Omental fat pad (tissue), 4 donors: ENCODE data around the gene RTP3. TPM values are rescaled to one million over a fixed set of nuclear protein-coding genes. Genes with fewer than 3 reads are reported as not detected.
"Not testable (repeated sequence)": the region's sequence is repeated elsewhere in the genome, so short reads cannot be mapped to it uniquely, and the experiment has no call there.

ENCODE experiments used
- ATAC-seq: fragments of 150-250 bp; one replicate; pipeline ENCODE4 v1.9.1; 2016; ENCODE audit warnings: mild to moderate bottlenecking, moderate library complexity; ENCODE audit not compliant: low FRiP score
- DNase-seq: peaks from one replicate; pipeline ENCODE4 v3.0.0-alpha.2; 2019; ENCODE audit warnings: low spot score
- total RNA-seq, 4 donors: library from RNA; depleted of rRNA; stranded (reverse); fragments of >200 nt; gene quantifications; one replicate each; pipeline ENCODE4 v1.1.0, GENCODE V29; 2016
- TF ChIP-seq, protein P1 (sequence below), 3 donors: fragments of 450-650 bp; IDR thresholded peaks; one replicate each; pipeline ENCODE4 v1.5.1; 2016 to 2017; ENCODE audit warnings: antibody characterized with exemption in 3 of 3, mild to moderate bottlenecking in 3 of 3, moderate library complexity in 2 of 3

The RTP3 gene
- total RNA-seq, 4 donors from 2014 or later = not detected

DNA sequence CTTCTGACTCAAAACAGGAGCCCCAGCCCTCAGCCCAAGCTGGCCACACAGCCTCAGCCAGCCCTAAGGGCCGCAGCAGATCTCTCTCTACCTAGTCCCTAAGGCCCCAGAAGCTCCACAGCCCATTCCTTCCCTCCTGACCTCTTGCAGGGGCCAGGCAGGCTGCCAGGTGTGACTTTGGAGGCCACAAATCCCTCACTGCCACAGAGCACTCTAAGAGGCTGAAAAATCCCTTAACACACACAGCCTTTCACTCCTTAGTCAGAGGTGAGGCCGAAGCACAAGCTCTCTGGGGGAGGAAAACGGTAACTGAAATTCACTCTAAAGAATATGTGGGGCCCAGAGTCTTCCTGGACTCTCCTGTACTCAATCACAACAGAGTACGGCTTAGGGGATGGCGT lies 45.0 kb downstream of the RTP3 start:
- DNase-seq (no peak), ATAC-seq (no peak)
- TF ChIP-seq, protein P1, sequence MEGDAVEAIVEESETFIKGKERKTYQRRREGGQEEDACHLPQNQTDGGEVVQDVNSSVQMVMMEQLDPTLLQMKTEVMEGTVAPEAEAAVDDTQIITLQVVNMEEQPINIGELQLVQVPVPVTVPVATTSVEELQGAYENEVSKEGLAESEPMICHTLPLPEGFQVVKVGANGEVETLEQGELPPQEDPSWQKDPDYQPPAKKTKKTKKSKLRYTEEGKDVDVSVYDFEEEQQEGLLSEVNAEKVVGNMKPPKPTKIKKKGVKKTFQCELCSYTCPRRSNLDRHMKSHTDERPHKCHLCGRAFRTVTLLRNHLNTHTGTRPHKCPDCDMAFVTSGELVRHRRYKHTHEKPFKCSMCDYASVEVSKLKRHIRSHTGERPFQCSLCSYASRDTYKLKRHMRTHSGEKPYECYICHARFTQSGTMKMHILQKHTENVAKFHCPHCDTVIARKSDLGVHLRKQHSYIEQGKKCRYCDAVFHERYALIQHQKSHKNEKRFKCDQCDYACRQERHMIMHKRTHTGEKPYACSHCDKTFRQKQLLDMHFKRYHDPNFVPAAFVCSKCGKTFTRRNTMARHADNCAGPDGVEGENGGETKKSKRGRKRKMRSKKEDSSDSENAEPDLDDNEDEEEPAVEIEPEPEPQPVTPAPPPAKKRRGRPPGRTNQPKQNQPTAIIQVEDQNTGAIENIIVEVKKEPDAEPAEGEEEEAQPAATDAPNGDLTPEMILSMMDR (IDR thresholded peaks at IDR 0.05) = no peak

DNA sequence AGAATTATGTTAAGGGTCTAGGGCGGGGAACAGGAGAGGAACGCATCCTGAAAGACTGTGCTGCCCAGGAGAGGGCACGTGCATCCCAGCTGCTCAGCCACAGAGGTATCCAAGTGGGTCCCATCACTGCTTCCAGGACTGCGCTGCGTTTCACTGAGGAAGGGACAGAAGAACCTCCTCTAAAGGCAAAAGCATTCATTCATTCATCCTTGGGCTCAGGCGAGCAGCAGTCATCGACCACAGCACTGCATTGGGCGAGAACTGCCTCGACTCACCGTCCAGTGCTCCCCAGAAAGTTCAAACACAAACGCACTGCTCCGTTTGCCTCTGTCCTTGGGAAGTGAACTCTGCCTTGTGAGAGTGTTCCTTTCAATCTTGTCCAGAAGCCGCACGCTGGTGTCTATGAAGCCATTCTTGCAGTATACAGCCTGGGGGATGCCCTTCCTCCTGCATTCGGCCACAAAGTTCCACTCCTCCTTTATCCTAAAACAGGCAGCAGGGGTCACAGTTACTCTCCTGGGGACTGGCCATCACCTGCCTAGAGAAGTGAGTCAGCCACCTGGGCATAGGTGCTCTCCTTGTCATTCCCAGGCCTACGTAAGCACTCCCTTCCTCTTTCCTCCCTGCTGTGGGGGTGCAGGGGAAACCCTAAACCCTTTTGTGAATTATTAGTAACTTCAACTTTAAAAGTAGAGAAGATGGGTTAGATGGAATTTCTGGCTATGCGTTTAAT lies 47.2 kb downstream of the RTP3 start:
- ATAC-seq (no peak), DNase-seq (no peak)
- TF ChIP-seq, protein P1 (IDR thresholded peaks at IDR 0.05) = no peak

DNA sequence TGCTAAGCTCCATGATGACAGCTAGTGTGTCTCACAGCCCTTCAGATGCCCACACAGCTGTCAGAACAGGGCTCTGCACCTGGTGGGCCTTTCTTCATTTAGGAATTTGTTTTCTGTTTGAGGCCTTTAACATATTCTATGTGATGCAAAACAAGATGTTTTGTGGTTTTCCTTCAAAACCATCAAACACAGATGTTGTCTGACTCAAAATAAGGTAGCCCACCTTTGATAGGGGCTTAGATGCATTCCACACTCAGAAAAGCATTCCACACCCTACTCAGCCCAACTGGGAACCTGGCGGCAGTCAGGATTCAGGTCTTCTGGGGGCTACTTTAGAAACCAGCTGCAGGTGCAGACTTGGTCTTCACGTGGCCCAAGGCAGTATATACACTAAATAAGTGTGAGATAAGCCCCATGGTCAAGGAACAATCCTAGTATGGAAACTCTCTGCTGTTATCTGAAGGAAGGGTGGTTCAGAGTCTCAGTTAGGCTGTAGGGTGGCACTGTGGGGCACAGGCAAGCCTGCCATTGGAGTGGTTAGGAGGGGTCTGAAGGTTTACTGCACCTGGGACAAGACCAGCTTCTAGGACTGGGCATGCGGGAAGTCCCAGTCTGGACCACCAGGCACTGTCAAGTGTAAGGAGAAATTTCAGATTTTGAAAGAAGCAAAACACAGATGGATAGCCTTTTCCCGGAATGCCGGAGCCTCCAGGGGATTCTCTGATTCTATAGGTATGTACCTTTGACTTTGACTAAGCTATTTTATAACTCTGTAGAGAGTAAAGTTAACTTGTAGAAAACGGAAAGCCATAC lies 48.2 kb downstream of the RTP3 start:
- ATAC-seq = no peak
- TF ChIP-seq, protein P1 (IDR thresholded peaks at IDR 0.05) = no peak
- no peak for DNase-seq

DNA sequence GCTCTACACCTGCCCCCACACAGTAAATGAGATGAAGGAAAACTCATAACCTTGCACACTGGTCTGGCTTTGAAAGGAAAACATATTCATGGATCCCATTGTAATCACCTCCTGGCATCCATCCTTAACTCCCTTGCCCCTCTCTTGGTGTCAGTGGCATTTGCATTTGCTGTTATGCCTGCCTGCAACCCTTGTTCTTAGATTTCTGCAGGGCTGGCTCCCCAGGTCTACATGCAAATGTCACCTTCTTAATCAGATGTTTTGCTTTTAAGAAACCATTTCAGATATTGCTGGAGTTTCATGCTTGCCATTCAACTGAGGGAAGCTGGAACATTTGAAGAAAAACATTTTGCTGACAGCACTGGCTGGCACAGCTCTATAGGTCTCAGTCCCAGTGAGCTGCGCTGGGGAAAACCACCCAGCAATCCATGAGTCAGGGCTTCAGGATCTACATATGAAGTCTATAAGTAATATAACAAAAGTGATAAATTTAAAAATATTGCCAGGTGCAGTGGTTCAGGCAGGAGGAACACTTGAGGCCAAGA lies 49.2 kb downstream of the RTP3 start:
- DNase-seq (no peak), ATAC-seq (no peak)
- TF ChIP-seq, protein P1 (IDR thresholded peaks at IDR 0.05) = no peak

DNA sequence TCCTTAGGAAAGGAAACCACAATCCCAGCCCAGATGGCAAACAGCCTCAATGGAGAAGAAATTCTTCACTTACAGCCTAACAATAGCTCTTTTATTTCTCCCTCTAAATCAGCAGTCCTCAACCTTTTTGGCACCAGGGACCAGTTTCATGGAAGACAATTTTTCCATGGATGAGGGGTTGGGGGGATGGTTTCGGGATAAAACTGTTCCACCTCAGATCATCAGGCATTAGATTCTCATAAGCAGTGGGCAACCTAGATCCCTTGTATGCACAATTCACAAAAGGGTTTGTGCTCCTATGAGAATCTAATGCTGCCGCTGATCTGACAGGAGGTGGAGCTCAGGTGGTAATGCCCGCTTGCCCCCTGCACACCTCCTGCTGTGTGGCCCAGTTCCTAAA lies 50.8 kb downstream of the RTP3 start:
- not testable (repeated sequence) for ATAC-seq, DNase-seq

DNA sequence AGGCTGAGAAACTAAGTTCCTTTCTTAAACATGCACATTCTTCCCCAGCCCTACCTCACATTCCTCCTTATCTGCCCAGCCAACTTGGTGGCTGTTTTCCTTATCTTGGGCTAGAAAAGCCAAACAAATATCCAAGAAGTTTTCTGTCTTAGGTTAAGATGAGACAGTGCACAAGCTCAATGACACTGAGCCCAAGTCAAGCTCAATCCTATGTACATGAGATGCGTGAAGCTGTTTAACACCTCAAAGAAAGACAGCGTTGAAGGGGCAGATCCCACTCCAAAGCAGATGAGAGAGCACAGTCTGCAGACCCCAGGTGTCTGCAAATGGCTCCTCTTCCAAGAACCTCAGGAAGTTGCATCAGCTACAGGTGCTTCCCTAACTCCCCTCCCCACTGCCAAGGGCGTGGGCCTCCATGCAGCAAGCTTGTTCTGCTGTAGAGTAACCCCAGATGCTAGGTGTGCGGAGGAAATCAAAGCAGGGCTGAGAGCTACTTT lies 51.7 kb downstream of the RTP3 start:
- TF ChIP-seq, protein P1 (IDR thresholded peaks at IDR 0.05) = no peak
- no peak for ATAC-seq
- no peak for DNase-seq

DNA sequence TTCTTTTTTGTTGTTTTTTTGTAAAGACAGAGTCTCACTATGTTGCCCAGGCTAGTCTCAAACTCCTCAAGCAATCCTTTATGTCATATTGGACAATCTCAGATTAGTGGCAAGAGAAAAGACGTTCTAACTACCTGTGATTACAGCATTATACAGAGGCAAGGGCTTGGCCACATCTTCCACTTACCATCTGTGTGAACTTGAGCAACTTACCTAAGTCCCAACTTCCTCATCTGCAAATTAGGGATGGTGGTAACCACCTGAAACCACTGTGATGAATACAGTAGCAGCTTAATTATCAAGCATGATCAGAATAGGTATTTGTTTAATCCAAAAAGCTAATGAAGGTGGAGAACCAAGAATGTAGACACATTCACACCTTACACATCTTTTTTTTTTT lies 52.2 kb downstream of the RTP3 start:
- TF ChIP-seq, protein P1 (IDR thresholded peaks at IDR 0.05) = no peak
- ATAC-seq (no peak), DNase-seq (no peak)
